Measurements from ENCODE around the gene RASA4B. TPM values are rescaled to one million over a fixed set of nuclear protein-coding genes. Genes with fewer than 3 reads are reported as not detected.
"Not testable (repeated sequence)": the region's sequence is repeated elsewhere in the genome, so short reads cannot be mapped to it uniquely, and the experiment has no call there.

The RASA4B gene
- total and polyA plus RNA-seq, 8 donors, result 8.6 to 35.9 (median 16.8) TPM

DNA sequence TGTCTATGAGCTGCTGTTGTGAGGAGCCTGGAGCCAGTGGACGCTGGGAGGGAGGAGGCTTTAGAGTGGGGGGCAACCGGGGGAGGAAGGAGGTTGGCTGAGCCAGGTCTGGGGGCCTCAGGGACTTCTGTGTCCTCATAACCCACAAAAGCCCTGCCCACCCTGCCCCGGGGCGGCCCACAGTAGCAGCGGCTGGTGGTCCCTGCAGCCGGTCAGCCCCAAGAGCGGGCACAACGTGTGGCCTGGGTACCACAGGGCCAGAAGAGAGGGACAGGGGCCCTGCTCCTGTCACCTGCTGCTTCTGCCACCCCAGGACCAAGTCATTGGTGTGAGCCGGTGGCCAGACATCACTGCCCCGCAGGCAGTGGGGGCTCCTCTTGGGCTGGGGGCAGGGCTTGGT, 35.6 kb downstream of the RASA4B start:
- H3K4me1 ChIP-seq; H3K9me3 ChIP-seq; H3K27me3 ChIP-seq; H3K4me3 ChIP-seq; H3K27ac ChIP-seq; intact Hi-C loops (cut with DNase I; ENCODE audit: low total_unique reads); DNase-seq; H3K36me3 ChIP-seq: not testable (repeated sequence)
- WGBS, 5 donors, result no CpG with 5 or more reads among the region's 10 CpGs

DNA sequence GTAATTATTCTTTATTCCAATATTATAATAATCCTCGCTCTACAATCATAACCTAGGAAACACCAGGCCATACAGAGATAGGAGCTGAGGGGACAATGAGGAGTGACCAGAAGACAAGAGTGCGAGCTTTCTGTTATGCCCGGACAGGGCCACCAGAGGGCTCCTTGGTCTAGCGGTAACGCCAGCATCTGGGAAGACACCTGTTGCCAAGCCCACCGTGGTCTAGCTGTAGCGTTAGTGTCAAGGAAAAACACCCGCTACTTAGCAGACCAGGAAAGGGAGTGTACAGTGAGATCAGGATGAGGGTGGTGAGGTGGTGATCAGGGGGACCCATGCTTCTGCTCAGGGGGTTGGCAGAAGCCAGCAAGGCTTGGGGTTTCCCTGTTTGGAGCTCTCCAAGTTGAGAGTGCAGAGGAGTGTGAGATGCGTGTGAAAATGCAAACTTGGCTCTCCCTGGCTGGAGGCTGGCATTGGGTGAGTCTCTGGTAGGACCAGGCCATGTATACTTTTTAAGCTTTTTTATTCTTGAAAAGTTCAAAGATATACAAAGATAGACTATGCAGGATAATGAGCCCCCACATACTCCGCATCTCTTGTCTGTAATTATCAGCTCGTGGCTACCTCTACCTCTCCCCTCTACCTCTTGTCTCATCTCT, 37.5 kb downstream of the RASA4B start:
- H3K4me1 ChIP-seq; H3K4me3 ChIP-seq; intact Hi-C loops (cut with DNase I; ENCODE audit: low total_unique reads); H3K36me3 ChIP-seq; H3K27me3 ChIP-seq; H3K27ac ChIP-seq; H3K9me3 ChIP-seq: not testable (repeated sequence)
- peak in 3 of 7 experiments; percentile 19 to 49 (median 31) for TF ChIP-seq CTCF (IDR thresholded peaks at IDR 0.05)
- 1 to 8% (median 4%) methylated on average over 6 to 8 of the region's 11 CpGs for WGBS, 5 donors
- peak in 1 of 2 donors; percentile 59 for DNase-seq

- H3K9me3 ChIP-seq; H3K4me3 ChIP-seq; H3K27me3 ChIP-seq; intact Hi-C loops (cut with DNase I; ENCODE audit: low total_unique reads); H3K4me1 ChIP-seq; DNase-seq; H3K27ac ChIP-seq: not testable (repeated sequence)
- H3K36me3 ChIP-seq, result peaks cover 0 to 11% (median 8%) of the 10 kb centered on the region in 4 donors
- WGBS, 5 donors, result 0% methylated on average over 1 to 2 of the region's 10 CpGs; no CpG with 5 or more reads in 2 of the 5 donors
Observed at GRCh38 chr7:102479209-102479584, 38.4 kb downstream of the RASA4B start.

DNA sequence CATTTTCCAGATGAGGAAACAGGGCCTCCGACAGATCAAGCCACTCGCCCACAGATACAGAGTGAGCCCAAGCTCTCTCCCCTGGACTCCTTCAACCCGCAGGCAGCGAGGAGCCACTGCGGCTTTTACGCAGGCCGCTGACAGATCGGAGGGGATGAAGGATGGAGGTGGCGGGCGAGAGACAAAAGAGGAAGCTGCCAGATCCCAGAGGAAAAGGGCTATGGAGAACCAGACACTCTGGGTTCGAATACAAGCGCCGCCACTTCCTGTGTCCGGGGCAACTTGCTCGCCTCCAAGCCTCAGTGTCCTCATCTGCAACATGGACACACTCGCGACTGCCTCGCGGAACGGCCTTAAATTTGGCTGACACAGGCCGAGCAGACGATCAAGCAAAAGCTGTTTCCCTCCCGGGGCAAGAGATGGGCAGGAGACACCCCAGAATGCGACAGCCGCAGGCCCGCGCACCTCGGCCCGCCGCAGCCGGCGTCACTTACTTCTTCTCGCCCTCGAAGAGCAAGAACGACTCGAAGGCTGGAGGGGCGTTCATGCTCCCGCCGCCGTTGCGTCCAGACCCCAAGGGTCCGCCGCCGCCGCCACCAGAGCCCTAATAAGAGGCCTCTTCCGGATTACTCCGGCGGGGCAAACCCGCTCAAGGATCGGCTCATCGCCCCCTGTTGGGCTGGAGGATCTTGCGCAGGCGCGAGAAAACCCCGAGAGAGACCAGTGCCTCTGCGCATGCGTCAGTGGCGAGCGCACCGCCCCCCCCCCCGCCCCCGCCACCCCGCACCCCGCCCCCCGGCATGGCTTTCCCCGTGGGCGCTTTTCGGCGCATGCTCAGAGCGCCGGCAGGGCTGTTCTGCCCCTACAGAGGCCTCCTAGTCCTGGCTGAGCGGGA, 39.0 kb downstream of the RASA4B start, which contains the start of gene POLR2J:
Gene POLR2J, minus strand, starts transcription at position 609 of the 895 bp plus-strand sequence. Its CDS starts 62 bp downstream, at position 547.
- Histone ChIP-seq H3K27ac (peak within 1 kb of the TSS in 2 of 5 donors; percentile 75 to 82), H3K4me3 (peak within 1 kb of the TSS; percentile 46 to 55 (median 54)), H3K36me3 (peaks cover 2 to 18% (median 14%) of the 10 kb centered on the region in 4 donors)
- H3K9me3 ChIP-seq; intact Hi-C loops (cut with DNase I; ENCODE audit: low total_unique reads); H3K4me1 ChIP-seq; H3K27me3 ChIP-seq: not testable (repeated sequence)
- peak in 3 of 7 experiments; percentile 30 to 60 (median 56) for TF ChIP-seq CTCF (IDR thresholded peaks at IDR 0.05)
- peak in 2 of 3 donors; percentile 6 to 51 for TF ChIP-seq POLR2AphosphoS5 (IDR thresholded peaks at IDR 0.05)
- peak; percentile 89 to 93 for DNase-seq
- 0 to 1% (median 0%) methylated on average over 16 to 49 of the region's 72 CpGs for WGBS, 5 donors

DNA sequence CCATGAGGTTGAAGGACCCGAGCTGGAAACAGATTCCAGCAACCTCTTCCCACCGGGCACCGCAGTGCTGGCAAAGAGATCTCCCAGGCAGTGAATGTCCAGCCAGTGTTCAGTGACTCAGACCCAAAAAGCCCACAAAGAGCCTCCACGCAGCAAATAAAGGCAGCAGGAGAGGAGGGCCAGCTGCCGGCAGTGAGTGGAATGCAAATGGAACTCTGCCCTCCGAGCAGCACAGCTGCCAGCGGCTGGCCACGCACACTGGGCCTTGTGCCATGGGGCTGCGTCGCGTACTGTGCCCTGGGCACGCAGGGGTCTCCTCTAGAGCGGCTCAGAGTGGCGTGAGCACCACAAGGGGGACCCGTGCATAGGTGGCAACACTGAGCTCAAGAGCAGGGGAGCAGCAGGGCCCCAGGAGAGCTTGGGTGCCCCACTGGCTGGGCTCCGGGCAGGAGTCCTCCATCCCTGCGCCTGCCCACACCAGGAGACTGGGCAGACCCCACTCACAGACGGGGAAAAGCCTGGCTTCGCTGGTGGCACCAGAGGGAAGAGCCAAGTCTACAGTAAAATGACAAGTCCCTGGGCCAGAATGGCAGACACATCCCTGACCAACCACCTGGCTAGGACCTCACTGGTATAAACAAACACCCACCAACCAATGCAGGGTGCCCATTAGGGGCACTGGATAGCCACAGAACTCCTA, 42.7 kb downstream of the RASA4B start:
- H3K27ac ChIP-seq; H3K27me3 ChIP-seq; H3K9me3 ChIP-seq; intact Hi-C loops (cut with DNase I; ENCODE audit: low total_unique reads); DNase-seq; H3K4me3 ChIP-seq: not testable (repeated sequence)
- Histone ChIP-seq H3K36me3 (peaks cover 17 to 54% (median 45%) of the 10 kb centered on the region in 4 donors), H3K4me1 (peaks cover 0 to 19% (median 15%) of the 10 kb centered on the region in 4 donors)
- 72 to 90% (median 77%) methylated on average over 2 to 9 of the region's 19 CpGs for whole genome bisulfite sequencing, 5 donors

DNA sequence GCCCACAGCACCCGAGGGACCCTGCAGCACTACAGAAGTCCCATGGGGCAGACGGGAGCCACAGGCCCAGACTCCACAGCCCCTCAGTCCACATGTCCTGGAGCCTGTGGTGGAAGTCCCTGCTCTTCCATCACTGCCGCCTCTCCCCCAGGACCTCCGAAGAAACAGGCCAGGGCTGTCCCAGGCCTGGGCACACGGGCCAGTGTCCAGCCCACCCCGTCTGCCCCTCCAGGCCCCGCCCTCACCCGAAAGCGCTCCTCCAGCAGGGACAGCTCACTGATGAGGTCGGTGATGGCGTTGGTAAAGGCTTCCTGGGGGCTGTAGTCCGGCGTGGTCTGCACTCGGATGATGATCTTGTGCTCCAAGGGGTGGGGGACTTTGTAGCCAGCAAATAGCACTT, 43.5 kb downstream of the RASA4B start:
- 84 to 100% (median 90%) methylated on average over 1 to 9 of the region's 14 CpGs for WGBS, 5 donors
- H3K9me3 ChIP-seq; DNase-seq; intact Hi-C loops (cut with DNase I; ENCODE audit: low total_unique reads); H3K27me3 ChIP-seq; H3K4me3 ChIP-seq: not testable (repeated sequence)
- H3K36me3 ChIP-seq, result peaks cover 17 to 62% (median 52%) of the 10 kb centered on the region in 4 donors
- peak overlapping the region in 1 of 5 donors; percentile 3 for H3K27ac ChIP-seq
- peaks cover 0 to 24% (median 20%) of the 10 kb centered on the region in 4 donors for H3K4me1 ChIP-seq

Measured in stomach (tissue), 9 donors.